Right lobe of liver (tissue), 6 donors: ENCODE measurements around the gene LEMD3. TPM values are rescaled to one million over a fixed set of nuclear protein-coding genes. Genes with fewer than 3 reads are reported as not detected.

Source experiments
- ATAC-seq, 4 donors: fragments of 200-7000 bp; cut with Tn5 transposase; one replicate each; pipeline ENCODE4 v1.9.1; 2020; ENCODE audit warnings: mild to moderate bottlenecking in 4 of 4, moderate library complexity in 4 of 4
- DNase-seq, 3 donors: peaks; one replicate each; pipeline ENCODE4 v3.0.0-alpha.2; 2020
- H3K27ac ChIP-seq, 3 donors: fragments of 200-600 bp; one replicate each; pipeline ENCODE4 v1.8.0; 2022
- H3K27me3 ChIP-seq, 2 donors: fragments of 200-600 bp; one replicate each; pipeline ENCODE4 v1.8.0; 2022
- H3K36me3 ChIP-seq, 4 donors: fragments of 200-600 bp; sonication (generic) in 1 of 4; one replicate each; pipeline versions ENCODE4 v1.5.1 to v1.8.0; 2017 to 2022; ENCODE audit warnings: control low read depth in 1 of 4
- H3K4me1 ChIP-seq, 4 donors: fragments of 200-600 bp; sonication (generic) in 1 of 4; one replicate each; pipeline versions ENCODE4 v1.5.1 to v1.8.0; 2017 to 2022; ENCODE audit warnings: control low read depth in 1 of 4
- H3K4me3 ChIP-seq, 3 donors: fragments of 200-600 bp; one replicate each; pipeline ENCODE4 v1.8.0; 2022
- H3K9me3 ChIP-seq, 4 donors: fragments of 200-600 bp; sonication (generic) in 1 of 4; one replicate each; pipeline versions ENCODE4 v1.5.1 to v1.8.0; 2017 to 2022; ENCODE audit warnings: control low read depth in 1 of 4
- CTCF ChIP-seq, 4 donors: fragments of 200-600 bp in 3 of 4; fragments of 450-650 bp in 1 of 4; IDR thresholded peaks; one replicate each; pipeline versions ENCODE4 v1.5.1 to v1.8.0; 2016 to 2022; ENCODE audit warnings: antibody characterized with exemption in 4 of 4, mild to moderate bottlenecking in 2 of 4
- POLR2A ChIP-seq: fragments of 450-650 bp; IDR thresholded peaks from one replicate; pipeline ENCODE4 v1.6.1; 2017; ENCODE audit warnings: antibody characterized with exemption, mild to moderate bottlenecking
- WGBS: methylation state at CpG from one replicate; pipeline ENCODE4 v1.1.6; 2018; ENCODE audit warnings: low coverage, low lambda C conversion rate; ENCODE audit not compliant: insufficient coverage; ENCODE audit errors: missing lambda C conversion rate; 5-methylcytosine and 5-hydroxymethylcytosine counted together
- intact Hi-C, 2 donors: fragments of 100-400 bp; cut with DNase I; formaldehyde crosslinking; loops; one replicate each; pipeline versions ENCODE4 v1.11.2 to v1.14.1; 2022
- total RNA-seq, 6 experiments: library from RNA; depleted of rRNA in 2 of 6; stranded (reverse); fragments of >200 nt in 2 of 6; fragmentation: NEBNext Ultra II Directional in 3 of 6; extraction: Animal tissue kit (Norgen Biotek cat#: 25700) in 3 of 6; gene quantifications; one replicate each; pipeline versions ENCODE4 v1.1.0 to v1.2.4, GENCODE V29; 2016 to 2023
- donor health status: DM: no; HTN: yes; CAD: no.
- donor health status: DM: no; HTN: no; CAD: no.
- donor health status: DM: no; HTN: no; CAD: no.
- donor health status: DM: no; HTN: yes; CAD: no.
- donor health status: DM: no; HTN: yes; CAD: no.

LEMD3 gene
- total RNA-seq, 6 experiments from 2014 or later = 8.6 to 19.0 (median 11.6) TPM

- no peak overlapping the region for H3K4me3 ChIP-seq
- no peaks in the 10 kb centered on the region for H3K36me3 ChIP-seq
- 38% methylated on average over 1 of the region's 1 CpG for WGBS
- intact Hi-C loops = no loop called here
- DNase-seq (no peak), ATAC-seq (no peak)
- H3K27me3 ChIP-seq = no peaks in the 10 kb centered on the region
- H3K4me1 ChIP-seq = no peaks in the 10 kb centered on the region
- no peaks in the 10 kb centered on the region for H3K9me3 ChIP-seq
- no peak overlapping the region for H3K27ac ChIP-seq
- TF ChIP-seq CTCF (IDR thresholded peaks at IDR 0.05) (no peak), POLR2A (no peak)
Observed at GRCh38 chr12:65296508-65297265, 127.3 kb downstream of the LEMD3 start.

Other genes starting within 250 kb of the LEMD3 start
- gene WIF1, start 48.3 kb upstream of the LEMD3 start, total RNA-seq = not detected
- 1 to 10 TPM; 1.4 to 5.6 (median 2.6) TPM for gene MSRB3, start 109.1 kb downstream of the LEMD3 start, total RNA-seq